Left forelimb (tissue), 1 donor: ENCODE data around the gene ORAI2.
A peak's percentile ranks its signal among the peaks of the same experiment; 100 is the strongest.

Experiments
- DNase-seq: peaks from one replicate; pipeline ENCODE4 v3.0.0-alpha.2; 2018; ENCODE audit warnings: low spot score

Gene ORAI2

DNA sequence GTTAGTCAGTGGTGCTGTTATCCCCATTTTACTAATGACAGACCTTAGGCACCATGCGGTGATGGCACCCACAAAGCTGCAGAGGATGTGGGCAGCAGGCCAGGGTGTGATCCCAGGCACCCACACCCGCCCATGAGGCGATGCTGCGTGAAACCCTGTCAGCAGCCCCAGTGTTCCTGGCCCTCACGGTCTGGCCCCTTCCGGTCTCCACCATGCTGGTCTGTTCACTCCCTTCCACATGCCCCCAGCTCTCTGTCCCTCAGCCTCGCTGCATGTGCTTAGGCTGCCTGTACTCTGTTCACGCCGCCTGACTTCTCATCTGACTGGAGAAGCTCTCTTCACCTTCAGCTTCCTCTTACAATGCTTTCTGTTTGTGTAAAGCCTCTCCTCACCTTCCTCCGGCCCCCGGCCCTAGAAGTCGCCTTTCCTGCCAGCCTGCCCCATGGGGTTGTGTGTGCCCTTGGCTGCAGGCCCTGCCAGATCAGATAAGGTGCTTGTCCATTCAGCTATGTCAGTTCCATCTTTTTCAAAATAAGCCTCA is 17.6 kb upstream of the ORAI2 start:
- DNase-seq, result no peak

GRCh38 chr7:102416406-102416805 is 17.0 kb upstream of the ORAI2 start:
- no peak for DNase-seq

- DNase-seq, result no peak
Observed at GRCh38 chr7:102417105-102417504, 16.3 kb upstream of the ORAI2 start.

- no peak for DNase-seq
Observed at GRCh38 chr7:102418592-102418991, 14.8 kb upstream of the ORAI2 start.

- no peak for DNase-seq
Observed at GRCh38 chr7:102421706-102422240, 11.6 kb upstream of the ORAI2 start.

DNA sequence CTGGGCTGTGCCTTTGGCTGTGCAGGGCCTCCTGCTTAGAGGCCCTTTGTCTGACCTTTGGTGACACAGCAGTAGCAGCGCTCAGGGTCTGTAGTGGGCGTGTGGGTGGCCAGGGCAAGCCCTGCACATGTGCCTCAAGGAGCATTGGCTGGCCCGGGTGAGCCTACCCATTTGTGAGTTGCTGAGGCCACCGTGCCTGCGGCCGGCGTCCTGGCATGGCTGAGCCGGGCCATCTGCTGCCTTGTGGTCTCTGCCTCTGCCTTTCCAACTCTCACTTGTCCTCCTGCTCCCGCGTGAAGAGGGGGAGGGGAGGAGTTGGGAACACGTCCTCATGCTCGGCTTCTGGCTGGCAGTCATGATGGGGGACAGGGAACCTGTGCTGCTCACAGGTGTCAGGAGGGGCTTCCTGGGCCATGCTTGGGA is 9.2 kb upstream of the ORAI2 start:
- DNase-seq, result no peak

DNA sequence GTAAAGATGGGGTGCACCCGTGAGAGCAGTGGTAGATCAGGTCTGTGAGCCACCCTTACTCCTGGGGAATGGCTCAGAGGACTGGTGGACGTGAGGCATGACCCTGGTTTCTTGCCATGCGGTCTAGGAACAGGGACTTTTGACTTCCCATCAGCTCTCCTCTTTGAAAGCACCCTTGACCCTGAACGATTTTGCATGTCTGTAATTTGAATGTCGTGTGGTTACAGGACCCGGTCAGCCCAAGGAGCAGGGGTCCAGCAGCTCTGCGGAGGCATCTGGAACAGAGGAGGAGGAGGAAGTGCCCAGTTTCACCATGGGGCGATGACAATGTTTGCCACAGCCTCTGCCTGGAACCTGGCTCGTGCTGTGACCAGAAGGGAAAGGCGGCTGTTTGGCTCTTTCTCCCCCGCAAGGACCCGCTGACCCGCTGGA is 8.6 kb upstream of the ORAI2 start:
- DNase-seq, result no peak

- peak; percentile 72 for DNase-seq
Observed at GRCh38 chr7:102425639-102426267, 7.6 kb upstream of the ORAI2 start.

GRCh38 chr7:102426268-102427018 is 6.9 kb upstream of the ORAI2 start:
- DNase-seq, result no peak

GRCh38 chr7:102427019-102427405 is 6.4 kb upstream of the ORAI2 start:
- no peak for DNase-seq

- DNase-seq, result no peak
Observed at GRCh38 chr7:102429141-102429899, 4.1 kb upstream of the ORAI2 start.

DNA sequence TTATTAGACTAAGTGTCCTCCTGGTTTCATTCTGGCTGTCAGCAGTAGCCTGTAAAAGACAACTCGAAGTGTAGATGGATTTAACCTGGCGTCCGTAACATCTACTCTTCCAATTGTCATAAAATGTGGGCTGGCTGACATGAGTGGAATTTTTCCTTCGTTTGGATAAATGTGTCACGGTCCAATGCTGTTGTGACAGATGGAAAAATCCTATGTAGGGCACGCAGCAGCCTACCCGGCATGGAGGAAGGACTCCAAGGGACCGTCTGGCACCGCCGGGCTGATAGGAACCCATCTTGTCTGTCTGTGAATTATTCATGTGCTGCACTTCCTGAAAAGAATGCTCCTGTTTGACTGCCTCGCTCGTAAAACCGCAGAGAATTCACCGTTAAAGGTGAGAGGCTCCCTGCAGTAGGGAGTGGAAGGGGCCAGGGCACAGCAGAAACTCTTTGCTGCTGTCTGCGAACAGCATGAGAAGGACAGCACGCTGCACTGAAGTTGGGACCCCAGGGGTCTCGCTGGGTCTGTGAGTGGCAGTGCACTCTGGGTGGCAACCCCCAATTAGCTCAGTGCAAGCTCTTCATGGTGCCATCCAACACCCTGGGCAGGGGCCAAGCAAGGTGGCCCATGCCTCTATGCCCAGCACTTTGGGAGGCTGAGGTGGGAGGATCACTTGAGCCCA is 1.6 kb upstream of the ORAI2 start:
- no peak for DNase-seq

DNA sequence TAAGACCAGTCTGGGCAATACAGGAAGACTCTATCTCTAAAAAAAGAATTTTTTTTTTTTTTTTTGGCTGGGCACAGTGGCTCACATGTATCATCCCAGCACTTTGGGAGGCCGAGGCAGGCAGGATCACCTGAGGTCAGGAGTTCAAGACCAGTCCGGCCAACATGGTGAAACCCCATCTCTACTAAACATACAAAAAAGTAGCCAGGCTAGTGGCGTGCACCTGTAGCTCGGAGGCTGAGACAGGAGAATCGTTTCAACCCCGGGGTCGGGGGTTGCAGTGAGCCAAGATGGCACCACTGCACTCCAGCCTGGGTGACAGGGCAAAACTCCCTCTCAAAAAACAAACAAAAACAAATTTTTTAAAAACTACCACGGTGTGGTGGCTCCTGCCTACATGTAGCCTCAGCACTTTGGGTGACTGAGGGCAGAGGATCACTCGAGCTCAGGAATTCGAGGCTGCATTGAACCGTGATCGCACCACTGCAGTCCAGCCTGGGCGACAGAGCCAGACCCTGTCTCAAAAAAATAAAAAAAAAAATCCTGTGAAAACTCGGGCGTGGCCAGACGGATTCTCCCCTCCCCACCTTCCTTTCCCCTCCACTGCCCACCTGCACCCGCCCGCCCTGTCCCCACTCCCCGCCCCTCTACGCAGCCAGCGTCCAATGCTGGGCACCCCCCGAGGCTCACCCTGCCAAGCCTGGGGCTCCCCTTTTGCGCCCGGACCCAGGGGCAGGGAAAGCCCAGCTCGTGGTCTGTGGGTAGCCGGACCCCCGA is 745 bp upstream of the ORAI2 start:
- DNase-seq, result no peak

DNA sequence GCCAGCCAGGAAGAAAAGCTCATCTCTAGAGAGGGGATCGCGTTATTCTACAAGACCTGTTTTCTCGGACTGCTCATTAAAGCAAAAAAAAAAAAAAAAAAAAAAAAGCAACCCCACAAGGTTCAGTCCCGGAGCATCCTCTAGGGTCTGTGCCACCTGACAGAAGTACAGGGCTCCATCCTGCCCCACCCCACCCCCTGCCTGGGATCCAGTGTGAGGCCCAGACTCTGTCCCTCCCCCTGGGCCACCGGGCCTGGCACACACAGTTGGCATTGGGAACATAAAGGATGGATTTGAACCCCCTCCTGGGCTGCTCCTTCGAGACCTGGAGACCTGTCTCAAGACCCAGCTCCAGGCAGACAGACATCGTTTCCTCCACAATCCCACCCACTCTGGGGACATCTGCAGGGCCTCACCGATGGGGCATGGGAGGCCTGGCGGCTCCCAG is 688 bp downstream of the ORAI2 start:
- DNase-seq, result no peak

- no peak for DNase-seq
Observed at GRCh38 chr7:102436118-102436517, 2.7 kb downstream of the ORAI2 start.

DNA sequence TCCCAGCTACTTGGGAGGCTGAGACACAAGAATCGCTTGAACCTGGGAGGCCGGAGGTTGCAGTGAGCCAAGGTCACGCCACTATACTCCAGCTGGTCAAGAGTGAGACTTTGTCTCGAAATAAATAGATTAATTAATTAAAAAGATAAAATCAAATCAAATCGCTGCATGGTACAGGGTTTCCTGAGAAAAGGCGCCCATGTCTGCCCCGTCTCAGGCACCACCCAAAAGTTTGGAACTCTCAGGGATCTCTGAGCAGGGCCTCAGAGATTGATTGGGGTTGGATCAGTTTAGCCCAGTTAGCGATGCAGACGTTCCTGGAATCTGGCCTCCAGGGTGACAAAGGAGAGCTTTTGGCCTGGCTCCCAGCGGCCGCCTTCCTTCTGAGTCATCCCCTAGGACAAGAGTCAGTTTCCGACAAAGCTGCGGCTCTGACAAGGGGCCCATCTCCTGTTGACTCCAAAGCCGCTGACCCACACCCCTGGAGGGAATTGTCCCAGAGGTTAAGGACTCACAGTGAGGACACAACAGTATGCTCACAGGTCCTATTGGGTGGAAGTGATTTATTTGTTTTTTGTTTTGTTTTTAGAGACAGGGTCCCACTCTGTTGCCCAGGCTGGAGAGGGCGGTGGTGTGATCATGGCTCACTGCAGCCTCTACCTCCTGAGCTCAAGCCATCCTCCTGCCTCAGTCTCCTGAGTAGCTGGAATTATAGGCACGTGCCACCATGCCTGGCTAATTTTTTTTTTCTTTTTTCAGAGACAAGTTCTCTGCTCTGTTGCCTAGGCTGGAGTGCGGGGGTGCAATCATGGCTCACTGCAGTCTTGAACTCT is 6.8 kb downstream of the ORAI2 start:
- DNase-seq, result no peak

- DNase-seq, result no peak
Observed at GRCh38 chr7:102444961-102445673, 11.7 kb downstream of the ORAI2 start.

DNA sequence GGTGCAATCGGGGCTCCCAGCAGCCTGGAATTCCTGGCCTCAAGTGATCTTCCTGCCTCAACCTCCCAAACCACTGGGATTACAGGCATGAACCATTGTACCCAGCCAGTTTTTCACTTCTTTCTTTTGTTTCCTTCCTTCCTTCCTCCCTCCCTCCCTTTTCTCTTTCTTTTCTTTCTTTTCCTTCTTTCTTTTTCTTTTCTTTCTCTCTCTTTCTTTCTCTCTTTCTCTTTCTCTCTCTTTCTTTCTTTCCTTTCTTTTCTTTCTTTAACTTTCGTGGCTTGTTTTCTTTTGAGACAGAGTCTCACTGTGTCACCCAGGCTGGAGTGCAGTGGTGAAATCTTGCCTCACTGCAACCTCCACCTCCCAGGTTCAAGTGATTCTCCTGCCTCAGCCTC is 12.3 kb downstream of the ORAI2 start:
- DNase-seq, result no peak

- DNase-seq, result no peak
Observed at GRCh38 chr7:102446387-102447156, 13.2 kb downstream of the ORAI2 start.
